ENCODE data around the gene DNAJB6.
A peak's percentile ranks its signal among the peaks of the same experiment; 100 is the strongest.
"Not testable (repeated sequence)": the region's sequence is repeated elsewhere in the genome, so short reads cannot be mapped to it uniquely, and the experiment has no call there.

DNAJB6 gene

GRCh38 chr7:157309988-157310668 is 26.7 kb upstream of the DNAJB6 start:
- Mint-ChIP-seq H3K27me3 (peaks cover 5% of the 10 kb centered on the region), H3K36me3 (no peaks in the 10 kb centered on the region), H3K9me3 (no peaks in the 10 kb centered on the region), H3K27ac (no peak overlapping the region), H3K4me1 (peaks cover 7% of the 10 kb centered on the region), H3K4me3 (no peak overlapping the region)
- no peak for ATAC-seq

GRCh38 chr7:157310676-157311185 is 26.1 kb upstream of the DNAJB6 start:
- no peaks in the 10 kb centered on the region for H3K36me3 Mint-ChIP-seq
- no peak overlapping the region for H3K27ac Mint-ChIP-seq
- H3K4me3 Mint-ChIP-seq = no peak overlapping the region
- no peak for ATAC-seq
- no peaks in the 10 kb centered on the region for H3K27me3 Mint-ChIP-seq
- no peaks in the 10 kb centered on the region for H3K9me3 Mint-ChIP-seq
- H3K4me1 Mint-ChIP-seq = peaks cover 7% of the 10 kb centered on the region

GRCh38 chr7:157312941-157313340 is 23.9 kb upstream of the DNAJB6 start:
- no peaks in the 10 kb centered on the region for H3K36me3 Mint-ChIP-seq
- no peaks in the 10 kb centered on the region for H3K27me3 Mint-ChIP-seq
- no peaks in the 10 kb centered on the region for H3K4me1 Mint-ChIP-seq
- no peak overlapping the region for H3K27ac Mint-ChIP-seq
- no peak overlapping the region for H3K4me3 Mint-ChIP-seq
- ATAC-seq = no peak
- no peaks in the 10 kb centered on the region for H3K9me3 Mint-ChIP-seq

- peaks cover 5% of the 10 kb centered on the region for H3K4me1 Mint-ChIP-seq
- no peaks in the 10 kb centered on the region for H3K9me3 Mint-ChIP-seq
- H3K27ac Mint-ChIP-seq = no peak overlapping the region
- no peaks in the 10 kb centered on the region for H3K27me3 Mint-ChIP-seq
- no peaks in the 10 kb centered on the region for H3K36me3 Mint-ChIP-seq
- no peak for ATAC-seq
- H3K4me3 Mint-ChIP-seq = no peak overlapping the region
These were observed 23.2 kb upstream of the DNAJB6 start for GRCh38 chr7:157313645-157314044.

GRCh38 chr7:157318015-157318706 is 18.6 kb upstream of the DNAJB6 start:
- Mint-ChIP-seq H3K27me3 (no peaks in the 10 kb centered on the region), H3K27ac (peak overlapping the region; percentile 90), H3K36me3 (no peaks in the 10 kb centered on the region), H3K9me3 (no peaks in the 10 kb centered on the region), H3K4me1 (peaks cover 6% of the 10 kb centered on the region), H3K4me3 (peak overlapping the region; percentile 38)
- peak; percentile 91 for ATAC-seq

GRCh38 chr7:157320608-157320980 is 16.2 kb upstream of the DNAJB6 start:
- Mint-ChIP-seq H3K4me3 (no peak overlapping the region), H3K27ac (no peak overlapping the region), H3K27me3 (no peaks in the 10 kb centered on the region), H3K9me3 (no peaks in the 10 kb centered on the region), H3K4me1 (peaks cover 6% of the 10 kb centered on the region), H3K36me3 (no peaks in the 10 kb centered on the region)
- no peak for ATAC-seq

- Mint-ChIP-seq H3K27ac (no peak overlapping the region), H3K4me1 (peaks cover 4% of the 10 kb centered on the region), H3K36me3 (no peaks in the 10 kb centered on the region), H3K27me3 (no peaks in the 10 kb centered on the region), H3K4me3 (no peak overlapping the region), H3K9me3 (no peaks in the 10 kb centered on the region)
- no peak for ATAC-seq
These were observed 13.4 kb upstream of the DNAJB6 start for GRCh38 chr7:157323401-157323800.

- Mint-ChIP-seq H3K27ac (no peak overlapping the region), H3K9me3 (no peaks in the 10 kb centered on the region), H3K4me3 (no peak overlapping the region), H3K4me1 (peaks cover 25% of the 10 kb centered on the region), H3K27me3 (peaks cover 31% of the 10 kb centered on the region), H3K36me3 (no peaks in the 10 kb centered on the region)
- no peak for ATAC-seq
These were observed 7.4 kb upstream of the DNAJB6 start for GRCh38 chr7:157329447-157329846.

- H3K9me3 Mint-ChIP-seq = not testable (repeated sequence)
These were observed 6.2 kb upstream of the DNAJB6 start for GRCh38 chr7:157330567-157330966.

GRCh38 chr7:157331049-157331448 is 5.8 kb upstream of the DNAJB6 start:
- H3K36me3 Mint-ChIP-seq, H3K27ac Mint-ChIP-seq: not testable (repeated sequence)
- peaks cover 41% of the 10 kb centered on the region for H3K4me1 Mint-ChIP-seq

More at GRCh38 chr7:157330567-157330966, 6.2 kb upstream of the DNAJB6 start:
- Mint-ChIP-seq H3K27me3 (peaks cover 31% of the 10 kb centered on the region), H3K4me1 (peaks cover 36% of the 10 kb centered on the region)
- not testable (repeated sequence) for H3K36me3 Mint-ChIP-seq, H3K27ac Mint-ChIP-seq, ATAC-seq, H3K4me3 Mint-ChIP-seq

GRCh38 chr7:157335236-157335635 is 1.6 kb upstream of the DNAJB6 start:
- ATAC-seq = no peak
- Mint-ChIP-seq H3K4me3 (peak overlapping the region; percentile 82), H3K27ac (peak overlapping the region; percentile 84), H3K9me3 (no peaks in the 10 kb centered on the region), H3K4me1 (peaks cover 69% of the 10 kb centered on the region), H3K36me3 (peaks cover 18% of the 10 kb centered on the region), H3K27me3 (peaks cover 22% of the 10 kb centered on the region)

More at GRCh38 chr7:157331049-157331448, 5.8 kb upstream of the DNAJB6 start:
- H3K27me3 Mint-ChIP-seq = peaks cover 31% of the 10 kb centered on the region
- not testable (repeated sequence) for H3K4me3 Mint-ChIP-seq, H3K9me3 Mint-ChIP-seq, ATAC-seq

- ATAC-seq = no peak
- Mint-ChIP-seq H3K9me3 (no peaks in the 10 kb centered on the region), H3K27ac (peak overlapping the region; percentile 84)
These were observed 817 bp upstream of the DNAJB6 start for GRCh38 chr7:157335991-157336382.

GRCh38 chr7:157337316-157338149 is 729 bp downstream of the DNAJB6 start:
- Mint-ChIP-seq H3K9me3 (no peaks in the 10 kb centered on the region), H3K4me3 (peak overlapping the region; percentile 84), H3K27me3 (peaks cover 6% of the 10 kb centered on the region), H3K36me3 (peaks cover 21% of the 10 kb centered on the region), H3K27ac (peak overlapping the region; percentile 84), H3K4me1 (peaks cover 76% of the 10 kb centered on the region)
- ATAC-seq = peak; percentile 81

More at GRCh38 chr7:157335991-157336382, 817 bp upstream of the DNAJB6 start:
- peaks cover 21% of the 10 kb centered on the region for H3K36me3 Mint-ChIP-seq
- H3K27me3 Mint-ChIP-seq = peaks cover 20% of the 10 kb centered on the region
- H3K4me1 Mint-ChIP-seq = peaks cover 76% of the 10 kb centered on the region
- H3K4me3 Mint-ChIP-seq = peak overlapping the region; percentile 82

- no peaks in the 10 kb centered on the region for H3K9me3 Mint-ChIP-seq
- peak; percentile 49 for ATAC-seq
- no peaks in the 10 kb centered on the region for H3K27me3 Mint-ChIP-seq
- peak overlapping the region; percentile 72 for H3K4me3 Mint-ChIP-seq
- peaks cover 32% of the 10 kb centered on the region for H3K36me3 Mint-ChIP-seq
- peak overlapping the region; percentile 71 for H3K27ac Mint-ChIP-seq
- peaks cover 70% of the 10 kb centered on the region for H3K4me1 Mint-ChIP-seq
These were observed 3.2 kb downstream of the DNAJB6 start for GRCh38 chr7:157339777-157340677.
